ENCODE results near the gene SLC39A9.
"Not testable (repeated sequence)": the region's sequence is repeated elsewhere in the genome, so short reads cannot be mapped to it uniquely, and the experiment has no call there.

Gene SLC39A9

DNA sequence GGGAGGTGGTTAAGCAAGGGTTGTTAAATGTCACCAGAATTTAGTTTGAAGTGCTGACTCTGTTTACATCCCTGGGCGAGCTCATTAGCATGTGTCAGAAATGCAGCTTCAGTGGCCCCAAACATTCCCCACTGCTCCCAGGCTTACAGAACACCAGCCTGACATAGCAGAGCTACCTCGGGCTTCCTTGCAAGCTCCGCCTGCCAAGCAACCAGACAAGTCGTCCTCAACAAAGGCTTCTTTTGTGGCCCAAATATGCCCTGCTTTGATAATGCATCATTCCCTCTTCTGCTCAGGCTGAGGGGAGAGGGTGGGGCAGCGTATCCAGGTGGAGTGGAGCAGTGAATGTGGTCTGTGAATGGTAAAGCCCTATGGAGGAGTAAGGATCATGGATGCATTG is 28.4 kb upstream of the SLC39A9 start:
- no peak for DNase-seq

DNA sequence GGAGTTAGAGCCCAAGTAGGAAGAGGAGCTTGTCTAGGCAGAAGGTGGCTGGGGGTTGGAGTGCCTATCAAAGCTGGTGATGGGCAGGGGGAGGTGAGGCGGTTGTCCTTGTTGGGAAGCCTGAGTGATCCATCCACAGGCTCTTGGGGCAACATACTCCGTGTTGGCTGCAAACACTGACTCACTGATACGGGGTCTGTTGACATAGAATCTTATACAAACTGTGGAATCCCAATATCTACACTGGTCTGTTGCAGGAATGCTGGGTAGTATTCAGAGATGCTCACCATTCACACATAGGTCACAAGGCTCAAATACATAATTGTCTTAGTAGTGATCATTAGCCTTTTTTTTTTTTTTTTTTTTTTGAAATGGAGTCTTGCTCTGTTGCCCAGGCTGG is 26.3 kb upstream of the SLC39A9 start:
- no peak for DNase-seq

- no peak for DNase-seq
Observed at GRCh38 chr14:69373104-69373503, 25.4 kb upstream of the SLC39A9 start.

GRCh38 chr14:69374235-69374634 is 24.3 kb upstream of the SLC39A9 start:
- no peak for DNase-seq

DNA sequence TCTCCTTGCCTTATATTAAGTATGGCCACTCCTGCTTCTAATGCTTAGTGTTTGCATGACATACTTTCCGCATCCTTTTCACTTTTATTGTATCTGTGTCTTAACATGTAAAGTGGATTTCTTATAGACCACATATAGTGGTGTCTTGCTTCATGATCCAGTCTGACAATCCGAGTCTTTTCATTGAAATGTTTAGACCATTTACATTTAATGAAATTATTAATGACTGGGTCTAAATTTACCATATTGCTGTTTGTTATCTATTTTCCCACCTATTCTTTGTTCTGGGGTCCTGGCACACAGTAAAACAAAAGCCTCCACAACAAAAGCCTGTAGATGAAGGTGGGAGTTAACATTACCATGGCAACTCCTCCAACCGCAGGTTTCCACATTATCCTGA is 23.3 kb upstream of the SLC39A9 start:
- no peak for DNase-seq

DNA sequence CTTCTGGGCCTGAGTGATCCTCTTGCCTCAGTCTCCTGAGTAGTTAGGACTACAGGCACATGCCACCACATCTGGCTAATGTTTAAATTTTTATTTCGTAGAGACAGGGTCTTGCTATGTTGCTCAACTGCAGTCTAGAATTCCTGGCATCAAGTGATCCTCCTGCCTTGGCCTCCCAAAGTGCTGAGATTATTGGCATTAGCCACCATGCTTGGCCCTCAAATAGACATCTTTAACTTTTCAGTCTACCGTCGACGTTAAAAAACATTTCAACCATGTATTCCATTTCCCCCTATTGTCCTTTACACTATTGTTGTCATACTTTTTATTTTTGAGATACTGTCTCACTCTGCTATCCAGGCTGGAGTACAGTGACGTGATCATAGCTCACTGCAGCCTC is 22.8 kb upstream of the SLC39A9 start:
- no peak for DNase-seq

DNA sequence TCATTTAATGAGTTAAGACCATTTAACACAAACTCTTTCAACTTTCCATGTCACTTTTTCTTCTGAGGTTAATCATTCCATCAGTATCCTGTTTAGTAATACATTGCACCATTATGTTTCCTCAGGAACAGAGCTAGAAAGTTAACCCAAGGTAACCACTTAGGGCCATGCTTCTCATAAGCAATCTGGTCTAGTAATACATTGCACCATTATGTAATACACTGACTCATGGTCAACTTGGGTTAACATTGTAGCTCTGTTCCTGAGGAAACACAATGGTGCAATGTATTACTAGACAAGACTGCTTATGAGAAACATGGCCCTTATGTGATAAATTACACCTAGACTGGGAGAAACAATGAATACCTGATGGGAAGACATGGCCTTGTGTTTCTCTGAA is 22.1 kb upstream of the SLC39A9 start:
- no peak for DNase-seq

DNA sequence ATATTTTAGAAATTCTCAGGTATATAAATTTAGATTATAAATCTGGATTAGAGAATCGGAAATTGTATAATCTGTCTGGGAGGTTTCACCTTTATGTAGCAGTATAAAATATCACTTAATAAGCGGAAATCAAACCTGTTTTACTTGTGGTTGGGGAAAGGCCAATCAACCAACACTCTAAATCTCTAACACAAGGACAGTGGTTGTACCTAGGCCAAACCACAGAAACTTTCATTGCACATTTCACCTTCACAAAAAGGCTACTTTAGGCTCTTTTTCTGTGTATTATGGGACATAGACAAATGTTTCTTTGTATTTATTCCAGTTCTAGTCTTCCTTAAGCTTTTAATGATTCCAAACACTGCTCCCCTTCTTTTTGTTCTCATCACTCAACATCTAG is 20.2 kb upstream of the SLC39A9 start:
- no peak for DNase-seq

DNA sequence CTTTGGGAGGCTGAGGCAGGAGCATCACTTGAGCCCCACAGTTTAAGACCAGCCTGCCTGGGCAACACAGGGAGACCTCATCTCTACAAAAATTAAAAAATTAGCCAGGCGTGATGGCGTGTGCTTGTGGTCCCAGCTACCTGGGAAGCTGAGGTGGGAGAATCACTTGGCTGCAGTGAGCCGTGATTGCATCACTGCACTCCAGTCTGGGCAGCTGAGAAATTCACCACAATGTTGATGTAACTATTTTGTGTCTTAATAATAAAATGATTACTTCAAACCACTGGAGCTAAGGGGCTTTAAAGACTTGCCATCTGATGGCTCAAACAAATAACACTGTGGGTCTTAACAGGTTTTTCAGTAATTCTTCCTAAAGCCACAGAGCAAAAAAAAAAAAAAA is 11.2 kb upstream of the SLC39A9 start:
- no peak for DNase-seq

DNA sequence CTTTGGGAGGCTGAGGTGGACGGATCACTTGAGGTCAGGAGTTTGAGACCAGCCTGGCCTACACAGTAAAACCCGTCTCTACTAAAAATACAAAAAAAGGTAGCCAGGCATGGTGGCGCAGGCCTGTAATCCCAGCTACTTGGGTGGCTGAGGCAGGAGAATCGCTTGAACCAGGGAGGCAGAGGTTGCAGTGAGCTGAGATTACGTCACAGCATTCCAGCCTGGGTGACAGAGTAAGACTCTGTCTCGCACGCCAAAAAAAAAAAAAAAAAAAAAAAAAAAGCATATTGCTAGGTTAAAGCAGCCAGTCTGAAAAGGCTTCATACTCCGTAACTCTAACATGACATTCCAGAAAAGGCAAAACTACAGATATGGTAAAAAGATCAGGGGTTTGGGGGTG is 7.1 kb upstream of the SLC39A9 start:
- not testable (repeated sequence) for DNase-seq

DNA sequence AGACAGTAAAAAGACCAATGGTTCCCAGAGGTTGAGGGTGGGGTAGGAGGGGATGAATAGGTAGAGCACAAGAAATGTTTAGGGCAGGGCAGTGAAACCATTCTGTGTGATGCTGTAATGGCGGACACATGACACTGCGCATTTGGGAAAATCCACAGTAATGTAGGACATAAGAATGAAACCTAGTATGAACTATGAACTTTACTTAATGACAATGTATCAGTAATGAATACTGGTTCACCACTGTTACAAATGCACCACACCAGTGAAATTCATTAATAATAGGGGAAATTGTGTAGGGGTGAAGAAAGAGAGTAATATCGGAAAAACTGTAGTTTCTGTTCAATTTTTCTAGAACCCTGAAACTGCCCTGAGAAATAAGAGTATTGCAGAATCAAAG is 6.0 kb upstream of the SLC39A9 start:
- DNase-seq: no peak

DNA sequence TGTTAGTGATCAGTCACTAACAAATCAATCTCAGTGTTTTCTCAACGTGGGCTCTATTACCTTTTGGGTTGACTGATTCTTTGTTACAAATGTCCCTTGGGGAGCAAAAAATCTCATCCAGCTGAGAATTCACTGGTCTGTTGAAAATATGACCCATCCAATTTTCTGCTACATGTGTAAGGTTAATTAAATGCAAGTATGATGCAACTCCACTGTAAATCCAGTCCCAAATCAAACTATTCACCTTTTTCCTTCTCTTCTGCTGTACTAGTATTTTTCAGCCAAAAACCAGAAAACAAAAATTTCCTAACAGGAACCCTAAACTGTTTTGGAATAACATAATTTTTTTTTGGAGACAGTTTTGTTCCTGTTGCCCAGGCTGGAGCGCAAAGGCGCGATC is 2.6 kb upstream of the SLC39A9 start:
- DNase-seq: no peak

DNA sequence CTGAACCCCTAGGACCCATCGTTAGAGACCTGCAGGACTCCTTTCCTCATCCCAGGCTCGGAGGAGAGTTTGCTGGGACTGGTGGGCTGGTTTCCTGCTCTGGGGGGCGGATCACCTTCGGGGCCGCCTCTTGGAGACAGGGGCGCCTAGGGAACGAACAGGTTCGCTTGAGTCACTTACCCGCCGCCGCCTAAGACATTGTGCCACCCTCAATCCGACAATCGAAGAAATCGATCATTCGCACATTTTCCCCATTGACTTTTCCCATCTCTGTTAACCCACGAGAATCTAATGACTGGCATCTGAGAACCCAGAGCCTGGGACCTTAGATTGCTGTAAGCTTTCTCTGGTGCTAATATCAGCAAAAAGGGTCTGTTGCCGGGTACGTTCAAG is 322 bp downstream of the SLC39A9 start:
- DNase-seq: no peak

DNA sequence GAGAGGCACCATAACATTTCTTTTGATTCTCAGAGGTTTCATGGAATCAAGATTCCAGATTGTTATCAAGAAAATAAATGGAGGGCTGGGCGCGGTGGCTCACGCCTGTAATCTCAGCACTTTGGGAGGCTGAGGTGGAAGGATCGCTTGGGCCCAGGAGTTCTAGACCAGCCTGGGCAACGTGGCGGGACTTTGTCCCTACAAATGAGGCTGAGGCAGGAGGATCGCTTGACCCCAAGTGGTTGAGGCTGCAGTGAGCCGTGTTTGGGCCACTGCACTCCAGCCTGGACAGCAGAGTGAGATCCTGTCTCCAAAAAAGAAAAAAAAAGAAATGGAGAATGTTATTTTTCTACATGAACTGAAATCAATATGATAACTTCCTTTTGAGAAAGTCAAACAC is 1.3 kb downstream of the SLC39A9 start:
- no peak for DNase-seq

DNA sequence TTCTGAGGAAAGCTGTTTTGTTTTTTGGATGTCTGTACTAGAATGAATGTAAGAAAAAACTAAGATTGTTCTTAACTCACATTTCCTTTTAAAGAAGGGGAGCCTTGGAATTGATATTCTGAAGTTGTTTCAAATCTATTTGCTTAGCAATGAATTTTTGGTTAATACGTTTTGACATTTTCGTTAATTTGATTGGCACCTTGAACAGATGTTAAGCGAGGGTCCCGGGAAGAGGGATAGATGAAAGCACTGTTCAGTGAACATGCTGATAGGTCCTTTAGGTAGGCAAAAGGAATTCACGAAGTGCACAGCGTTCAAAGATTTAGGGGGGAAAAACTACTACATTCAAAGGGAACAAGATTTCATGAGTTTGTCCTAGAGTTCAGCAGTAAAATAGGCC is 1.7 kb downstream of the SLC39A9 start:
- DNase-seq: no peak

DNA sequence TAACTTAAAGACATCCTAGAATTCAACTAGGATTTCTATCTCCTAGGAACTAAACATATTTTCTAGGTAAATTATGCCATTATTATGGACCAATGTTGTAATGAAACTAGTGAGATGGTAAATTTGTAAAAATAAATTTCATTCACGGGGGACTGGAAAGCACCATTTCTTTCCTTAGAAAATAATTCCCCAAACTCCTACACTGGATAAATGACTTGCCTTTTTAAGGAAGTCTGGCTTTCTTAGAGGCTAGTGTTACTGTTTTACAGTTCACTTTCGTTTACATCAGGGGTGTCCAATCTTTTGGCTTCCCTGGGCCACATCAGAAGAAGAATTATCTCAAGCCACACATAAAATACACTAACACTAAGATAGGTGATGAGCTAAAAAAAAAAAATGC is 3.3 kb downstream of the SLC39A9 start:
- DNase-seq: no peak

DNA sequence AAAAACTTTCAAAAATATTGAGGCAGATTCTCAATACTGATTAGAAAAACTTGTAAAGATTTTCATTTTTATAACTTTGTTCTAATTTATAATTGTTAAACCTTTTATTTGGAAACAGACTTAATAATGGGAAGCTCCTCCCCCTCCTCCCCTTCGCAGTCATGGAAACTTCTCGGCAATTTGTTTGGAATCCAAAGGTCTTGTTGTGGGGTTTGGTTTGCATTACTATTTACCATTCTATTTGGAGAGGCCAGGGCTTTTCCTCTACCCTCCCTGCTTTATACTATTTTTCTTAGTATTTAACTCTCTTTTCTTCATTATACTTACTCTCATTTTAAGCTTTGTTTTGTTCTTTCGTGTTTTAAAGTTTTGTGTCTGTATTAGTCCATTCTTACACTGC is 6.0 kb downstream of the SLC39A9 start:
- DNase-seq: no peak

- DNase-seq: no peak
Observed at GRCh38 chr14:69404883-69405282, 6.4 kb downstream of the SLC39A9 start.

GRCh38 chr14:69405762-69406161 is 7.3 kb downstream of the SLC39A9 start:
- no peak for DNase-seq

DNA sequence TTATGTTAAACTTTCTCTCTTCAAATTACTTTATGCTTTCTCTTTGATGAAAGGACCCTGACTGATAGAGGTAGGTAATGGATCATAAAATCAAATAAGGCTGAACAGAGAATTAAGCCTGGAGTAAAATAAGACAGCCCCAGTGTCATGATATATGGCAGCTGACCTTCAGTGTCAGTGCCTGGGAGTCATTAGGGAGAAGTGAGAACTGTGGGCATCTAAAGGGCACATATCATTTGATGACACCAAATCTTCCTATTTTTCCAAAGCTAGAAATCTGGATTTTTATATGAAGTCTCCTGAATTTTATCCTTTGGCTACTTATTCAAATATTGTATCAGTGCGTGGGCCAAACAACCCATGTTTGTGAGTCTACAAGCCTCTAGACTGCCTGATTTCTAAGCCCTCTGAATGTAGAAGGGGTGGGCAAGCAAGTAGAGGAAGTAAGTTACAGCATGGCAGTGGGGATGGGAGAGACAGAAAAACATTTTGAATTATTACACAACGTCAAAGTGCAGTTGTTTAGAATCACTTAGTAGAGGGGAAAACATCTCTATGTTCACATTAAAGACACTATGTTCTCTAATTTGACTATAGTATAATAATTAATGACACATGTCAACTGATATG is 10.0 kb downstream of the SLC39A9 start:
- DNase-seq: no peak

GRCh38 chr14:69413483-69413882 is 15.0 kb downstream of the SLC39A9 start:
- DNase-seq: no peak

DNA sequence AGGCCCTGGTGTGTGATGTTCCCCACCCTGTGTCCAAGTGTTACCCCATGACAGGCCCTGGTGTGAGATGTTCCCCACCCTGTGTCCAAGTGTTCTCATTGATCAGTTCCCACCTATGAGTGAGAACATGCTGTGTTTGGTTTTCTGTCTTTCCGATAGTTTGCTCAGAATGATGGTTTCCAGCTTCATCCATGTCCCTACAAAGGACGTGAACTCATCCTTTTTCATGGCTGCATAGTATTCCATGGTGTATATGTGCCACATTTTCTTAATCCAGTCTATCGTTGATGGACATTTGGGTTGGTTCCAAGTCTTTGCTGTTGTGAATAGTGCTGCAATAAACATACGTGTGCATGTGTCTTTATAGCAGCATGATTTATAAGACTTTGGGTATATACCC is 17.6 kb downstream of the SLC39A9 start:
- not testable (repeated sequence) for DNase-seq

GRCh38 chr14:69423279-69423678 is 24.8 kb downstream of the SLC39A9 start:
- DNase-seq: no peak

- DNase-seq: no peak
Observed at GRCh38 chr14:69424149-69424923, 25.8 kb downstream of the SLC39A9 start.

DNA sequence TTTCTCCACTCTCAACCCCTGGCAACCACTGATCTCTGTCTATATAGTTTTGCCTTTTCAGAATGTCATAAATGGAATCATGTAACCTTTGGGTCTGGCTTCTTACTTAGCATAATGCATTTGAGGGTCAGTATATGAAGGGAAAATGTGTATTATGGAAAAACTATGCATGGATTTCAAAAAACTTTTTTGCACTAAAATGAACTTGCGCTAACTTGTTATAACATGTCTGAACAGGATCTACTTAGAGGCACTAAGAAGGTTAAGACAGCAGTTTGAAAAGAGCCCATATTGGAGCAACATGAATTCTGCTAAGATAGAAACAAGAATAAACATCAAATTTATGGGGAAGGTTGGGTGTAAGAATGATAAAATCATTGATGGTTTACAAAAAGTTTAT is 29.1 kb downstream of the SLC39A9 start:
- no peak for DNase-seq
